GM12878 (cell line): ENCODE results near the gene RIT2. TPM values are rescaled to one million over a fixed set of nuclear protein-coding genes. Genes with fewer than 3 reads are reported as not detected.

Experiments used
- ATAC-seq: fragments of 200-7000 bp; cut with Tn5 transposase; 3 replicates; pipeline ENCODE4 v1.9.1; 2020; ENCODE audit warnings: mild to moderate bottlenecking, moderate library complexity
- BruUV-seq: library from RNA; stranded (reverse); fragments of 400-500 nt; replicated peaks from 2 replicates; lab custom pipeline; 2021; lab: Mats Ljungman, UMichigan
- CTCF ChIA-PET: fragments of 300-600 bp; sonication (Branson Sonifier 250); formaldehyde crosslinking; extraction: SDS; loops from one replicate; lab custom pipeline; 2021; ENCODE audit warnings: inconsistent platforms; lab: Yijun Ruan, JAX
- POLR2A ChIA-PET: fragments of 350-600 bp; formaldehyde crosslinking; extraction: SDS; loops from one replicate; lab custom pipeline; 2021; ENCODE audit warnings: inconsistent platforms; lab: Charles Lee
- RAD21 ChIA-PET: fragments of 300-600 bp; sonication (Branson Sonifier 250); formaldehyde crosslinking; loops from one replicate; lab custom pipeline; 2023; ENCODE audit warnings: antibody characterized with exemption; ENCODE audit not compliant: unreplicated experiment; lab: Charles Lee
- SMC1A ChIA-PET: fragments of 300-600 bp; sonication (Branson Sonifier 250); formaldehyde crosslinking; loops from one replicate; lab custom pipeline; 2023; ENCODE audit not compliant: unreplicated experiment, uncharacterized antibody; lab: Charles Lee
- DNase-seq: peaks from one replicate; pipeline ENCODE4 v3.0.0-alpha.2; 2011; ENCODE audit warnings: low read depth, low spot score
- FAIRE-seq: peaks from 3 replicates; lab custom pipeline; 2011; peaks lifted over from hg19 to GRCh38; lab: Jason Lieb, UNC
- H2AFZ ChIP-seq: 2 replicates; pipeline ENCODE4 v1.6.0; 2011; ENCODE audit warnings: low read depth, low read length, control low read depth; ENCODE audit not compliant: control insufficient read depth
- H3K27ac ChIP-seq: 2 replicates; pipeline ENCODE4 v1.5.1; 2011; ENCODE audit warnings: control low read depth; ENCODE audit not compliant: control insufficient read depth, insufficient read depth
- H3K27me3 ChIP-seq, 2 experiments: replicated peaks in 1 of 2; 2 replicates each; pipeline versions ENCODE4 v1.6.0 to v1.6.1; 2011; ENCODE audit warnings: low read length in 1 of 2; ENCODE audit not compliant: control insufficient read depth in 2 of 2, insufficient read depth in 2 of 2
- H3K36me3 ChIP-seq, 2 experiments: 2 replicates each; pipeline ENCODE4 v1.5.1; 2011; ENCODE audit warnings: low read length in 1 of 2; ENCODE audit not compliant: control insufficient read depth in 2 of 2, insufficient read depth in 2 of 2
- H3K4me1 ChIP-seq: 2 replicates; pipeline ENCODE4 v1.6.1; 2011; ENCODE audit warnings: mild to moderate bottlenecking, low read length, moderate library complexity, mixed read lengths; ENCODE audit not compliant: control insufficient read depth, insufficient read depth
- H3K4me2 ChIP-seq: 2 replicates; pipeline ENCODE4 v1.6.0; 2011; ENCODE audit warnings: control low read depth; ENCODE audit not compliant: control insufficient read depth, insufficient read depth
- H3K4me3 ChIP-seq: fragments of 200-600 bp; sonication (generic); 2 replicates; pipeline ENCODE4 v1.5.1; 2016
- H3K79me2 ChIP-seq: 2 replicates; pipeline ENCODE4 v1.6.0; 2011; ENCODE audit warnings: low read length; ENCODE audit not compliant: control insufficient read depth, insufficient read depth
- H3K9ac ChIP-seq: 2 replicates; pipeline ENCODE4 v1.8.0; 2011; ENCODE audit warnings: low read length, control low read depth, mixed read lengths; ENCODE audit not compliant: control insufficient read depth, insufficient read depth
- H3K9me3 ChIP-seq: replicated peaks from 3 replicates; pipeline ENCODE4 v1.5.1; 2011; ENCODE audit warnings: mild to moderate bottlenecking, low read length; ENCODE audit not compliant: control insufficient read depth, insufficient read depth
- H4K20me1 ChIP-seq: 2 replicates; pipeline ENCODE4 v1.6.0; 2011; ENCODE audit not compliant: control insufficient read depth, insufficient read depth
- BCL11A ChIP-seq: IDR thresholded peaks from 2 replicates; pipeline ENCODE4 v1.6.1; 2011; ENCODE audit warnings: low read depth, low read length
- BHLHE40 ChIP-seq, 2 experiments: fragments of 450-650 bp in 1 of 2; IDR thresholded peaks; 2 replicates each; pipeline ENCODE4 v1.6.1; 2011 to 2017; ENCODE audit warnings: low read depth in 2 of 2, borderline replicate concordance in 1 of 2, improper control_type of control experiment in 1 of 2, low read length in 1 of 2, mild to moderate bottlenecking in 1 of 2
- KAT2A ChIP-seq: conservative IDR thresholded peaks from 2 replicates; pipeline ENCODE4 v1.6.1; 2011; ENCODE audit warnings: low read depth, low read length; ENCODE audit not compliant: control insufficient read depth
- NR2C2 ChIP-seq: IDR thresholded peaks from 2 replicates; pipeline ENCODE4 v1.6.1; 2011; ENCODE audit warnings: borderline replicate concordance, low read depth; ENCODE audit not compliant: control insufficient read depth, insufficient read length
- POLR2A ChIP-seq: IDR thresholded peaks from 2 replicates; pipeline ENCODE4 v1.6.1; 2011; ENCODE audit warnings: low read depth, mild to moderate bottlenecking, low read length
- POU2F2 ChIP-seq: IDR thresholded peaks from 3 replicates; pipeline ENCODE4 v1.6.1; 2011; ENCODE audit warnings: low read depth, mild to moderate bottlenecking, low read length, borderline replicate concordance
- SMAD1 ChIP-seq: fragments of 450-650 bp; IDR thresholded peaks from 2 replicates; pipeline ENCODE4 v1.6.1; 2018; ENCODE audit warnings: mild to moderate bottlenecking, low read depth; ENCODE audit not compliant: partially characterized antibody
- WRNIP1 ChIP-seq: IDR thresholded peaks from 2 replicates; pipeline ENCODE4 v1.6.1; 2011; ENCODE audit warnings: low read depth, low read length, improper control_type of control experiment, borderline replicate concordance
- YBX1 ChIP-seq: fragments of 450-650 bp; IDR thresholded peaks from 2 replicates; pipeline ENCODE4 v1.6.1; 2016; ENCODE audit warnings: antibody characterized with exemption
- ZBED1 ChIP-seq: IDR thresholded peaks from 2 replicates; pipeline ENCODE4 v1.6.1; 2016; ENCODE audit warnings: borderline replicate concordance
- ZNF274 ChIP-seq: IDR thresholded peaks from one replicate; pipeline ENCODE4 v1.8.0; 2011; ENCODE audit not compliant: insufficient read length, insufficient read depth
- ZNF384 ChIP-seq: IDR thresholded peaks from 2 replicates; pipeline ENCODE4 v1.6.1; 2012; ENCODE audit warnings: low read depth, mild to moderate bottlenecking, low read length, improper control_type of control experiment, borderline replicate concordance
- ZSCAN29 ChIP-seq: fragments of 450-650 bp; IDR thresholded peaks from 2 replicates; pipeline ENCODE4 v1.6.1; 2017; ENCODE audit warnings: mild to moderate bottlenecking, moderate library complexity
- WGBS: methylation state at CpG from one replicate; pipeline ENCODE4 v1.1.6; 2016; ENCODE audit warnings: low lambda C conversion rate; ENCODE audit not compliant: insufficient replicate concordance, insufficient coverage; ENCODE audit errors: missing lambda C conversion rate; 5-methylcytosine and 5-hydroxymethylcytosine counted together
- in situ Hi-C: fragments of 300-500 bp; cut with MboI; formaldehyde crosslinking; loops from 9 replicates; pipeline ENCODE4 v1.14.3; 2018; ENCODE audit warnings: mixed read lengths
- intact Hi-C: fragments of 100-400 bp; cut with micrococcal nuclease; formaldehyde crosslinking; loops from one replicate; pipeline ENCODE4 v1.14.2; 2022; ENCODE audit not compliant: unreplicated experiment
- polyA plus RNA-seq, 11 experiments: library from polyadenylated mRNA; depleted of rRNA in 4 of 11; unstranded in 6 of 11; stranded (reverse) in 5 of 11; fragments of >200 nt; fragmentation: Nextera tagmentation in 4 of 11; fragmentation: Illumina TruSeq in 1 of 11; extraction: Ambion mirVana in 4 of 11; extraction: Trizol in 1 of 11; gene quantifications; 1 replicate in 1 of 11; 2 replicates in 10 of 11; pipeline versions ENCODE4 v1.2.1 to v1.2.3, GENCODE V29; 2011 to 2016; ENCODE audit warnings: inconsistent platforms in 2 of 11, missing spikeins in 2 of 11, low read depth in 1 of 11
- total RNA-seq, 4 experiments: library from RNA; depleted of rRNA in 3 of 4; stranded (reverse); fragments of >200 nt in 3 of 4; fragmentation: Illumina TruSeq in 1 of 4; extraction: Trizol in 1 of 4; gene quantifications; 2 replicates each; pipeline versions ENCODE4 v1.2.1 to v1.2.3, GENCODE V29; 2013 to 2021
- TF ChIP-seq, protein P1 (sequence below): IDR thresholded peaks from 2 replicates; pipeline ENCODE4 v1.6.1; 2012; ENCODE audit warnings: low read depth, low read length, improper control_type of control experiment

Gene RIT2
- total and polyA plus RNA-seq, 10 of the 15 experiments (the other 5 are each of a cell fraction or from before 2014, with no cell fraction given), result not detected

DNA sequence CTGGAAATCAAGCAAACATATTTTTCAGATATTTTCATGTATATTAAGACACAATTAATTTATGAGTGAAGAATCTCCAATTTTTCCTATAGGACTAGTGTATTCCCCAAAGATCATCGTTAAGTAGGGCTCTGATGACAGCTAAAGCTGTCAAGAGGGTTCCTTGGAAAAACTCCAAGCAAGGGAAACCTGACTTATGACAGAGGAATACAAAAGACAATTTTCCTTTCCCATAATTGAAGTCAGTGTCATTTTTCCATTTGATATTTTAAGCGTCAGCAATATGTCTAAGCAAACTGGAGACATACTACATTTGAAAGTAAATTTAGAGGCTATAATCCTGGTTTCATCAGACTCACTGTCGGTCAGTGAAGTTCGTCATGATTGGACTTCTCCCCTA, 36.1 kb downstream of the RIT2 start:
- Histone ChIP-seq H3K9me3 (no peaks in the 10 kb centered on the region), H3K4me1 (no peaks in the 10 kb centered on the region), H2AFZ (no peak overlapping the region), H3K4me2 (no peak overlapping the region), H3K9ac (no peak overlapping the region)
- SMC1A ChIA-PET, result no interaction called here
- TF ChIP-seq ZSCAN29 (no peak), BCL11A (no peak), ZNF384 (no peak), NR2C2 (no peak), ZNF274 (no peak), SMAD1 (no peak), POLR2A (no peak), WRNIP1 (no peak), BHLHE40 (IDR thresholded peaks at IDR 0.05; ENCODE audit: borderline replicate concordance in 1 of 2, low read depth in 2 of 2, low read length in 1 of 2) (no peak), YBX1 (no peak), ZBED1 (no peak), POU2F2 (no peak), KAT2A (no peak)
- TF ChIP-seq, protein P1, sequence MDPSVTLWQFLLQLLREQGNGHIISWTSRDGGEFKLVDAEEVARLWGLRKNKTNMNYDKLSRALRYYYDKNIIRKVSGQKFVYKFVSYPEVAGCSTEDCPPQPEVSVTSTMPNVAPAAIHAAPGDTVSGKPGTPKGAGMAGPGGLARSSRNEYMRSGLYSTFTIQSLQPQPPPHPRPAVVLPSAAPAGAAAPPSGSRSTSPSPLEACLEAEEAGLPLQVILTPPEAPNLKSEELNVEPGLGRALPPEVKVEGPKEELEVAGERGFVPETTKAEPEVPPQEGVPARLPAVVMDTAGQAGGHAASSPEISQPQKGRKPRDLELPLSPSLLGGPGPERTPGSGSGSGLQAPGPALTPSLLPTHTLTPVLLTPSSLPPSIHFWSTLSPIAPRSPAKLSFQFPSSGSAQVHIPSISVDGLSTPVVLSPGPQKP, result no peak
- TF ChIP-seq, all 136 proteins: peak for 0
- Histone ChIP-seq H3K4me3 (no peak overlapping the region), H4K20me1 (no peaks in the 10 kb centered on the region), H3K79me2 (no peaks in the 10 kb centered on the region), H3K36me3 (no peaks in the 10 kb centered on the region), H3K27me3 (no peaks in the 10 kb centered on the region), H3K27ac (no peak overlapping the region)
- WGBS, result 34% methylated on average over 4 of the region's 4 CpGs
- ChIA-PET CTCF (no interaction called here), RAD21 (no interaction called here), POLR2A (no interaction called here)
- in situ Hi-C loops, result no loop called here
- ATAC-seq (no peak), FAIRE-seq (no peak), DNase-seq (no peak)
- intact Hi-C loops, result no loop called here
- BruUV-seq, result no TSS peak
